OCI-LY3 (cell line): Measurements from ENCODE around the gene MIA.
A peak's percentile ranks its signal among the peaks of the same experiment; 100 is the strongest.

ENCODE experiments used
- H2AFZ ChIP-seq: fragments of 200-600, 300-600 bp; shearing (Covaris generic); 2 replicates; pipeline ENCODE4 v1.6.0; 2014; ENCODE audit warnings: antibody characterized with exemption, low read depth, low read length
- H3K27ac ChIP-seq: fragments of 200-600, 300-600 bp; sonication (generic); 2 replicates; pipeline ENCODE4 v1.5.1; 2014; ENCODE audit warnings: mild to moderate bottlenecking, low read length, moderate library complexity, mixed read lengths
- H3K27me3 ChIP-seq: fragments of 200-600, 300-600 bp; sonication (generic); 2 replicates; pipeline ENCODE4 v1.6.1; 2014; ENCODE audit warnings: low read depth, low read length, mixed read lengths
- H3K36me3 ChIP-seq: fragments of 200-600, 300-600 bp; sonication (generic); replicated peaks from 2 replicates; pipeline ENCODE3; 2014; ENCODE audit warnings: low read depth, low read length, mixed read lengths
- H3K4me1 ChIP-seq: fragments of 300-600, 200-600 bp; sonication (generic); 2 replicates; pipeline ENCODE4 v1.6.1; 2014; ENCODE audit warnings: low read length, mixed read lengths
- H3K4me2 ChIP-seq: fragments of 200-600, 300-600 bp; sonication (generic); 2 replicates; pipeline ENCODE4 v1.6.1; 2014; ENCODE audit warnings: low read length, mixed read lengths
- H3K4me3 ChIP-seq: fragments of 300-600, 200-600 bp; sonication (generic); 2 replicates; pipeline ENCODE4 v1.5.1; 2014; ENCODE audit warnings: antibody characterized with exemption, mild to moderate bottlenecking, low read length, moderate library complexity
- H3K79me2 ChIP-seq: fragments of 300-600, 200-600 bp; shearing (Covaris generic); 2 replicates; pipeline ENCODE4 v1.6.1; 2014; ENCODE audit warnings: mild to moderate bottlenecking, low read length, mixed read lengths
- H3K9ac ChIP-seq: fragments of 300-600, 200-600 bp; shearing (Covaris generic); 2 replicates; pipeline ENCODE4 v1.6.0; 2014; ENCODE audit warnings: mild to moderate bottlenecking, low read length, moderate library complexity
- H3K9me3 ChIP-seq: fragments of 200-600, 300-600 bp; shearing (Covaris generic); 2 replicates; pipeline ENCODE4 v1.6.1; 2014; ENCODE audit warnings: low read length, mixed read lengths; ENCODE audit not compliant: insufficient read depth
- H4K20me1 ChIP-seq: fragments of 200-600, 300-600 bp; sonication (generic); 2 replicates; pipeline ENCODE4 v1.6.1; 2016; ENCODE audit warnings: low read length, mixed read lengths; ENCODE audit not compliant: insufficient read depth
- CTCF ChIP-seq: fragments of 200-600, 300-600 bp; sonication (generic); IDR thresholded peaks from 2 replicates; pipeline ENCODE4 v1.5.1; 2014; ENCODE audit warnings: antibody characterized with exemption, low read length, low read depth
- EZH2phosphoT487 ChIP-seq: fragments of 200-600 bp; shearing (Covaris generic); IDR thresholded peaks from 2 replicates; pipeline ENCODE4 v1.6.1; 2018; ENCODE audit warnings: antibody characterized with exemption, mixed run types, low read depth

MIA gene

GRCh38 chr19:40745402-40745780 lies 29.9 kb upstream of the MIA start:
- H2AFZ ChIP-seq = no peak overlapping the region
- peaks cover 13% of the 10 kb centered on the region for H3K4me1 ChIP-seq
- H4K20me1 ChIP-seq = no peaks in the 10 kb centered on the region
- H3K79me2 ChIP-seq = peaks cover 20% of the 10 kb centered on the region
- H3K36me3 ChIP-seq = peaks cover 10% of the 10 kb centered on the region
- no peak overlapping the region for H3K4me3 ChIP-seq
- H3K9ac ChIP-seq = no peak overlapping the region
- no peaks in the 10 kb centered on the region for H3K27me3 ChIP-seq
- no peaks in the 10 kb centered on the region for H3K9me3 ChIP-seq
- no peak overlapping the region for H3K27ac ChIP-seq
- no peak overlapping the region for H3K4me2 ChIP-seq
- no peak for TF ChIP-seq EZH2phosphoT487
- no peak for TF ChIP-seq CTCF

GRCh38 chr19:40747536-40747935 lies 27.8 kb upstream of the MIA start:
- TF ChIP-seq CTCF (no peak), EZH2phosphoT487 (no peak)
- Histone ChIP-seq H3K9me3 (no peaks in the 10 kb centered on the region), H3K4me1 (peaks cover 15% of the 10 kb centered on the region), H3K9ac (no peak overlapping the region), H3K79me2 (peaks cover 35% of the 10 kb centered on the region), H3K4me3 (no peak overlapping the region), H3K4me2 (no peak overlapping the region), H4K20me1 (no peaks in the 10 kb centered on the region), H3K36me3 (peaks cover 8% of the 10 kb centered on the region), H2AFZ (no peak overlapping the region), H3K27me3 (no peaks in the 10 kb centered on the region), H3K27ac (no peak overlapping the region)

- no peak for TF ChIP-seq CTCF
- no peak for TF ChIP-seq EZH2phosphoT487
- H3K9me3 ChIP-seq = no peaks in the 10 kb centered on the region
- peak within 1 kb of the TSS; percentile 97 for H3K9ac ChIP-seq
- H2AFZ ChIP-seq = no peak within 1 kb of the TSS; the same call in 1 of the 2 replicates
- H3K27ac ChIP-seq = peak within 1 kb of the TSS; percentile 80
- H3K27me3 ChIP-seq = no peaks in the 10 kb centered on the region
- H3K79me2 ChIP-seq = peaks cover 62% of the 10 kb centered on the region
- H3K4me2 ChIP-seq = peak within 1 kb of the TSS; percentile 95
- peaks cover 16% of the 10 kb centered on the region for H3K36me3 ChIP-seq
- H3K4me3 ChIP-seq = peak within 1 kb of the TSS; percentile 92
- peaks cover 11% of the 10 kb centered on the region for H4K20me1 ChIP-seq
- H3K4me1 ChIP-seq = peaks cover 37% of the 10 kb centered on the region
These were observed 25.1 kb upstream of the MIA start, which contains the start of gene ACTMAP for GRCh38 chr19:40750058-40750873. ACTMAP (minus strand) TSS chr19:40750477; CDS start chr19:40749803, 674 bp downstream.

GRCh38 chr19:40750874-40751537 lies 24.3 kb upstream of the MIA start, which contains the start of gene SNRPA:
SNRPA (plus strand) TSS chr19:40751203; CDS start chr19:40751409, 206 bp downstream.
- peaks cover 18% of the 10 kb centered on the region for H4K20me1 ChIP-seq
- peak within 1 kb of the TSS; percentile 80 for H3K27ac ChIP-seq
- no peak within 1 kb of the TSS; the same call in 1 of the 2 replicates for H2AFZ ChIP-seq
- H3K9ac ChIP-seq = peak within 1 kb of the TSS; percentile 97
- H3K36me3 ChIP-seq = peaks cover 24% of the 10 kb centered on the region
- peaks cover 70% of the 10 kb centered on the region for H3K79me2 ChIP-seq
- no peaks in the 10 kb centered on the region for H3K27me3 ChIP-seq
- peak within 1 kb of the TSS; percentile 92 for H3K4me3 ChIP-seq
- TF ChIP-seq CTCF (no peak), EZH2phosphoT487 (no peak)
- H3K4me2 ChIP-seq = peak within 1 kb of the TSS; percentile 95
- H3K9me3 ChIP-seq = no peaks in the 10 kb centered on the region
- peaks cover 45% of the 10 kb centered on the region for H3K4me1 ChIP-seq
